Activated CD8-positive, alpha-beta T cell treated with anti-CD3 and anti-CD28 coated beads for 36 hours (primary cell): ENCODE measurements around the gene CNOT9. TPM values are rescaled to one million over a fixed set of nuclear protein-coding genes. Genes with fewer than 3 reads are reported as not detected.

Source experiments
- ATAC-seq: fragments of 200-7000 bp; cut with Tn5 transposase; one replicate; pipeline ENCODE4 v1.10.0; 2021; ENCODE audit warnings: mild to moderate bottlenecking, moderate library complexity
- CTCF ChIA-PET: fragments of 350-600 bp; sonication (Branson Sonifier 250); formaldehyde crosslinking; loops from one replicate; lab custom pipeline; 2021; ENCODE audit warnings: antibody characterized with exemption; lab: Charles Lee
- POLR2A ChIA-PET: fragments of 350-600 bp; sonication (Branson Sonifier 250); formaldehyde crosslinking; loops from one replicate; lab custom pipeline; 2021; ENCODE audit warnings: antibody characterized with exemption; lab: Charles Lee
- DNase-seq: peaks from one replicate; pipeline ENCODE4 v3.0.0-alpha.2; 2020
- H3K27ac Mint-ChIP-seq: one replicate; pipeline ENCODE4 v1.8.0; 2021; ENCODE audit warnings: mild to moderate bottlenecking, mixed read lengths
- H3K27me3 Mint-ChIP-seq: one replicate; pipeline ENCODE4 v1.8.0; 2021; ENCODE audit warnings: mixed read lengths
- H3K36me3 Mint-ChIP-seq: one replicate; pipeline ENCODE4 v1.8.0; 2021; ENCODE audit warnings: low read depth, mixed read lengths
- H3K4me1 Mint-ChIP-seq: one replicate; pipeline ENCODE4 v1.8.0; 2021; ENCODE audit warnings: low read depth, mixed read lengths
- H3K4me3 Mint-ChIP-seq: one replicate; pipeline ENCODE4 v1.8.0; 2021; ENCODE audit warnings: mild to moderate bottlenecking, moderate library complexity, mixed read lengths
- H3K9me3 Mint-ChIP-seq: one replicate; pipeline ENCODE4 v1.8.0; 2021; ENCODE audit warnings: mixed read lengths
- intact Hi-C: fragments of 100-400 bp; cut with micrococcal nuclease; formaldehyde crosslinking; loops from one replicate; pipeline ENCODE4 v1.10.0; 2022
- total RNA-seq, 2 experiments: library from RNA; stranded (reverse); gene quantifications; one replicate each; pipeline ENCODE4 v1.2.3, GENCODE V29; 2021
- TF ChIP-seq, protein P1 (sequence below): fragments of 200-600 bp; IDR thresholded peaks from one replicate; pipeline ENCODE4 v1.8.0; 2022; ENCODE audit warnings: antibody characterized with exemption, mild to moderate bottlenecking

CNOT9 gene
- total RNA-seq, 2 experiments from 2014 or later: 106 to 119 TPM

DNA sequence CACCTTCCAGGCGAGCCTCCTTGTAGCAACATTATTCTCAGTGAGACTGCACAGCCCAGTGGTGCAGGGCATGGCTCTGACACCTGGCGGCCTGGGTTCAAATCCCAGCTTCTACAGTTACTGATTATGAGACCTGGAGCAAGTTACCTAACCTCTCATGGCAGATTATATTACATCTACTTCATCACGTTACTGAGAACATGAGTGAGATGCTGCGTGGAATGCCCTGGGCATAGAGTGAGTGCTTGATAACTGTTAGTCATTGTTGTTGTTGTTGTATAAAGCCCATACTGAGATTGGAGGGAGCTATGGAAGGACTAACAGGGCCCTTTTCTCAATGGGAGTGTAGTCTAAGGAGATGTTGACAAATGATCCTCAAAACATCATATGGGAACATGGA lies 57.7 kb downstream of the CNOT9 start:
- intact Hi-C loops: no loop called here
- no peak overlapping the region for H3K27ac Mint-ChIP-seq
- H3K4me1 Mint-ChIP-seq: peaks cover 2% of the 10 kb centered on the region
- TF ChIP-seq, protein P1, sequence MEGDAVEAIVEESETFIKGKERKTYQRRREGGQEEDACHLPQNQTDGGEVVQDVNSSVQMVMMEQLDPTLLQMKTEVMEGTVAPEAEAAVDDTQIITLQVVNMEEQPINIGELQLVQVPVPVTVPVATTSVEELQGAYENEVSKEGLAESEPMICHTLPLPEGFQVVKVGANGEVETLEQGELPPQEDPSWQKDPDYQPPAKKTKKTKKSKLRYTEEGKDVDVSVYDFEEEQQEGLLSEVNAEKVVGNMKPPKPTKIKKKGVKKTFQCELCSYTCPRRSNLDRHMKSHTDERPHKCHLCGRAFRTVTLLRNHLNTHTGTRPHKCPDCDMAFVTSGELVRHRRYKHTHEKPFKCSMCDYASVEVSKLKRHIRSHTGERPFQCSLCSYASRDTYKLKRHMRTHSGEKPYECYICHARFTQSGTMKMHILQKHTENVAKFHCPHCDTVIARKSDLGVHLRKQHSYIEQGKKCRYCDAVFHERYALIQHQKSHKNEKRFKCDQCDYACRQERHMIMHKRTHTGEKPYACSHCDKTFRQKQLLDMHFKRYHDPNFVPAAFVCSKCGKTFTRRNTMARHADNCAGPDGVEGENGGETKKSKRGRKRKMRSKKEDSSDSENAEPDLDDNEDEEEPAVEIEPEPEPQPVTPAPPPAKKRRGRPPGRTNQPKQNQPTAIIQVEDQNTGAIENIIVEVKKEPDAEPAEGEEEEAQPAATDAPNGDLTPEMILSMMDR: no peak
- ATAC-seq (no peak), DNase-seq (no peak)
- H3K9me3 Mint-ChIP-seq: no peaks in the 10 kb centered on the region
- CTCF ChIA-PET: interaction anchor here (1.0 kb wide), 2 partner anchors 22 to 109 kb away, joined by 3 read pairs; no protein-coding TSS in a partner anchor
- no peaks in the 10 kb centered on the region for H3K36me3 Mint-ChIP-seq
- no peak overlapping the region for H3K4me3 Mint-ChIP-seq
- H3K27me3 Mint-ChIP-seq: no peaks in the 10 kb centered on the region
- POLR2A ChIA-PET: no interaction called here

DNA sequence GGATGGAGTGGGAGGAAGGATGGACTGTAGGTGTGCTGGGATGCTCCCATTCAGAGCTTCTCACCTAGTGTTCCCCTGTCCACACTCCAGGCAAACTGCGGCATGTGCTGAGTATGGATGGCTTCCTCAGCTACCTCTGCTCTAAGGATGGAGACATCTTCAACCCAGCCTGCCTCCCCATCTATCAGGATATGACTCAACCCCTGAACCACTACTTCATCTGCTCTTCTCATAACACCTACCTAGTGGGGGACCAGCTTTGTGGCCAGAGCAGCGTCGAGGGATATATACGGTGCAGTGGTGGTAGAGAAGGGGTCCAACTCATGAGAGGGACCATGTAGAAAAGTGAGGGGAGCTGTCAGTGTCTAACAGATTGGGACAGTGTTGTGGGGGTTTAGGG lies 59.3 kb downstream of the CNOT9 start:
- Mint-ChIP-seq H3K27me3 (no peaks in the 10 kb centered on the region), H3K9me3 (no peaks in the 10 kb centered on the region), H3K27ac (no peak overlapping the region), H3K4me1 (peaks cover 2% of the 10 kb centered on the region), H3K4me3 (no peak overlapping the region), H3K36me3 (no peaks in the 10 kb centered on the region)
- intact Hi-C loops: no loop called here
- TF ChIP-seq, protein P1: no peak
- ATAC-seq (no peak), DNase-seq (no peak)
- ChIA-PET CTCF (interaction anchor here (1.7 kb wide), 1 partner anchor 20 kb away, joined by 8 read pairs; no protein-coding TSS in a partner anchor), POLR2A (interaction anchor here (0.8 to 1.4 kb wide), 2 partner anchors 12 to 15 kb away, joined by 3 to 5 read pairs; no protein-coding TSS in a partner anchor)

DNA sequence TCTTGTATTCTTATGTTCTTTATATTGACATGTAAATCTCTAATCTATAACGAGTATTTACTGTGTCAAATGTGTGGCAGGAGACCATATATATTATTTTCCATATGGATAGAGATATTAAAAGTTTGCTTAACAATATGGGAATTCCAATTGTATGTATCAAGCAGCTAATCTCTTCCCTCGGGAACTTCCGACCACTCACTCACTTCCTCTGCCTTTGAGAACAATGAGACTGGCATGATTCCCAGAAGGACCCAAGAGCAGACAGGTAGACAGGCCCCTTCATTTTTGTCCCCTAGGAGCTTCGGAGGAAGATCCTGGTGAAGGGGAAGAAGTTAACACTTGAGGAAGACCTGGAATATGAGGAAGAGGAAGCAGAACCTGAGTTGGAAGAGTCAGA lies 63.2 kb downstream of the CNOT9 start:
- DNase-seq (no peak), ATAC-seq (no peak)
- Mint-ChIP-seq H3K27ac (no peak overlapping the region), H3K9me3 (no peaks in the 10 kb centered on the region), H3K36me3 (peaks cover 5% of the 10 kb centered on the region), H3K4me1 (peaks cover 2% of the 10 kb centered on the region), H3K27me3 (no peaks in the 10 kb centered on the region), H3K4me3 (no peak overlapping the region)
- TF ChIP-seq, protein P1: no peak
- intact Hi-C loops: no loop called here
- CTCF ChIA-PET: no interaction called here
- POLR2A ChIA-PET: interaction anchor here (1.0 kb wide), 1 partner anchor 27 kb away, joined by 3 read pairs; the partner anchor contains the start of genes BCS1L and ZNF142

DNA sequence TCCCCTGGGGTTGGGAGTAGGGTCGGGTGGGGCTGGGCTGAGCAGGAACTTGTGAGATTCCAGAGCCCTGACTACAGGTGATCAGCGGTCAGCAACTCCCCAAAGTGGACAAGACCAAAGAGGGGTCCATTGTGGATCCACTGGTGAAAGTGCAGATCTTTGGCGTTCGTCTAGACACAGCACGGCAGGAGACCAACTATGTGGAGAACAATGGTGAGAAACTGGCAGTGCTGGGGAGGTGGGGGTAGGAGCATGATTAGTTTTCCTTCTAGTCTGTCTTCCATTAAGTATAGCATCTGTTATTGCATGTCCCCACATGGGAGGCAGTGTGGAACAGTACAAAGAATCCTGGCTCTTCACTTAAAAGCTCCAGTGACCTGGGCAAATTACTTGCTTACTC lies 67.1 kb downstream of the CNOT9 start:
- H3K36me3 Mint-ChIP-seq: peaks cover 27% of the 10 kb centered on the region
- no peaks in the 10 kb centered on the region for H3K9me3 Mint-ChIP-seq
- ATAC-seq: no peak
- TF ChIP-seq, protein P1: no peak
- intact Hi-C loops: no loop called here
- CTCF ChIA-PET: no interaction called here
- no peak overlapping the region for H3K27ac Mint-ChIP-seq
- DNase-seq: no peak
- POLR2A ChIA-PET: no interaction called here
- no peaks in the 10 kb centered on the region for H3K4me1 Mint-ChIP-seq
- no peaks in the 10 kb centered on the region for H3K27me3 Mint-ChIP-seq
- H3K4me3 Mint-ChIP-seq: no peak overlapping the region

DNA sequence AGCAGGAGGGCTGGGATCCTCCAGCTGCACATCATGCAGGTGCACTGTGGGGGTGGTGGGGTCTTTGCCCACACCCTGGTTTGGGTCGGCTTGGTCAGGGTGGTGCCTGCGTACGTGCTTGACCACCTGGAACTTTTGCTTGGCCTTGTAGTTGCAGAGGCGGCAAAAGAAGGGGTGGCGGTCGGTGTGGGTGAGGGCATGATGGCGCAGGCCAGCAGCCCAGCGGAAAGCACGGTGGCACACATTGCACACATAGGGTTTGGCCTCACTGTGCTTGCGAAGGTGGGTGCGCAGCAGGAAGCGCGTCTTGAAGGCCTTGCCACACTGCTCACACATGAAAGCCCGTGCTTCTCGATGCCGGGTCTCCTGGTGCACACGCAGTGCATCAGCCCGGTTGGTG lies 69.7 kb downstream of the CNOT9 start:
- Mint-ChIP-seq H3K27ac (no peak overlapping the region), H3K4me1 (no peaks in the 10 kb centered on the region), H3K27me3 (no peaks in the 10 kb centered on the region), H3K4me3 (no peak overlapping the region), H3K36me3 (peaks cover 37% of the 10 kb centered on the region), H3K9me3 (no peaks in the 10 kb centered on the region)
- POLR2A ChIA-PET: no interaction called here
- ATAC-seq (no peak), DNase-seq (no peak)
- TF ChIP-seq, protein P1: no peak
- intact Hi-C loops: no loop called here
- CTCF ChIA-PET: no interaction called here
